ENCODE data around the gene NKIRAS2.

Gene NKIRAS2

DNA sequence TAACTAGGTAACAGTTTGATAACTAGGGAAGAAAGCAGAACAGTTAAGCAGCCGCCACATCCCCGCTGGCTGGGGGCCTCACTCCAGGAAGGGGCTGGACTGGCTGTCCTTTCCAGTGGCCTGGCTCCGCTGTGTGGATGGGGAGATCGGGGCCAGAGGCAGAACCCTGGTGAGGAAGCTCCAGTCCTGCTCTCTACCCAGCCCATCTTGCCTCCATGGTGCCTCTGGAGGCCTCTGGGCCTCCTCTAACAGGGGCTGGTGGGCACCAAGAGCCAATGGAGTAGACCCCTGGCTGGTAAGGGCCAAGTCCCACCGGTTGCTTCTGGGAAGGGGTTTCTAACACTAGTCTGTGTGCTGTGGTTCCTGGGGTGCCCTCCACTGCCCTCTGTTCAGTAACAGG lies 45.2 kb upstream of the NKIRAS2 start:
- H3K4me3 ChIP-seq (replicated peaks; ENCODE audit: low read depth, low read length) = no peak overlapping the region
- no peak for DNase-seq (ENCODE audit: extremely low read depth, low read depth)
- TF ChIP-seq, protein P1, sequence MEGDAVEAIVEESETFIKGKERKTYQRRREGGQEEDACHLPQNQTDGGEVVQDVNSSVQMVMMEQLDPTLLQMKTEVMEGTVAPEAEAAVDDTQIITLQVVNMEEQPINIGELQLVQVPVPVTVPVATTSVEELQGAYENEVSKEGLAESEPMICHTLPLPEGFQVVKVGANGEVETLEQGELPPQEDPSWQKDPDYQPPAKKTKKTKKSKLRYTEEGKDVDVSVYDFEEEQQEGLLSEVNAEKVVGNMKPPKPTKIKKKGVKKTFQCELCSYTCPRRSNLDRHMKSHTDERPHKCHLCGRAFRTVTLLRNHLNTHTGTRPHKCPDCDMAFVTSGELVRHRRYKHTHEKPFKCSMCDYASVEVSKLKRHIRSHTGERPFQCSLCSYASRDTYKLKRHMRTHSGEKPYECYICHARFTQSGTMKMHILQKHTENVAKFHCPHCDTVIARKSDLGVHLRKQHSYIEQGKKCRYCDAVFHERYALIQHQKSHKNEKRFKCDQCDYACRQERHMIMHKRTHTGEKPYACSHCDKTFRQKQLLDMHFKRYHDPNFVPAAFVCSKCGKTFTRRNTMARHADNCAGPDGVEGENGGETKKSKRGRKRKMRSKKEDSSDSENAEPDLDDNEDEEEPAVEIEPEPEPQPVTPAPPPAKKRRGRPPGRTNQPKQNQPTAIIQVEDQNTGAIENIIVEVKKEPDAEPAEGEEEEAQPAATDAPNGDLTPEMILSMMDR (IDR thresholded peaks at IDR 0.05; ENCODE audit: low read depth, low read length, missing control alignments) = no peak

DNA sequence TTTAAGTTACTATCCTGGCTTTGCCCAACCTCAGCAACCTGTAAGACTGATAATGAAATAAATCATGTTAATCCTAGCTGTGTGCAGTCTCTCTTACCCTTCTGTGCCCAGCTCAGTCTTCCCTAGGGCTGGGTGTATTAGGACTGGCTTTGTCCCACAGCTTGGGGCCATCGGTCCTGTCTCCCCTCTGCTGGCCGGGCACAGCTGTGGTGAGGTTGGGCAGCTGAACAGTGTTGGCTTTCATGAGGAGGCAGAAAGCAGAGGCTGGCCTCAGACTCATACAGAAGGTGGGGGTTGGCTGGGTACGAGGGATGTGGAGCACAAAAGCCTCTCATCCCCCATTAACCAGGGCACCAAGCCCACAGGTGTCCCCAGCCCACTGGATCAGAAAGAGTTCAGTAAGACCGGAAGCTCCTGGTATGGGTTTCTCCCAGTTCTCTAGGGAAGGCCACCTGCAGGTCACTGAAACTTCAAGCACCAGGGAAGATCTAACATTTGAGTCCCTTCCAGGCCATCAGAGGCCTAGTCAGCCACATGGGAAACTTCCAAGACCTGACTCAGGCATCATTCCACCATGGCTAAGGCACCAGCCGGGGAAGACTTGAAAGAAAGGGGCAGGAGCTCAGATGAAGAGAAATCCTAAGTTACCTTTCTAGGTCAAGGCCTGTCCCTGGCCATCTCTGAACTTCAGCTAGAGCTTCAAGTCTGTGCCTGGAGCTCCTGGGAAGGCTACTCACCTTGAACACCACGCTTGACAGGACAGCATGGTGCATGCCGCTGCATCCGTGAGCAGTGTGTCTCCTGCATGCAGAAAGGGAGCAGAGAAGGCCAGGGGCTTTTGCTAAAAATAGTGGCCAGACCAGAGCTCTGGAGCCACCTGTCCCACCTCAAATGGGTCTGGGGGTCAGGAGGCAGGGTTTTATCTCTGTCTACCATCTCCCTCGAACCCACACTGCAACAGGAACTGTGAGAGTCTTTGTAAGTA lies 44.5 kb upstream of the NKIRAS2 start:
- no peak for DNase-seq (ENCODE audit: extremely low read depth, low read depth)
- H3K4me3 ChIP-seq (replicated peaks; ENCODE audit: low read depth, low read length) = no peak overlapping the region
- TF ChIP-seq, protein P1 (IDR thresholded peaks at IDR 0.05; ENCODE audit: low read depth, low read length, missing control alignments) = no peak

DNA sequence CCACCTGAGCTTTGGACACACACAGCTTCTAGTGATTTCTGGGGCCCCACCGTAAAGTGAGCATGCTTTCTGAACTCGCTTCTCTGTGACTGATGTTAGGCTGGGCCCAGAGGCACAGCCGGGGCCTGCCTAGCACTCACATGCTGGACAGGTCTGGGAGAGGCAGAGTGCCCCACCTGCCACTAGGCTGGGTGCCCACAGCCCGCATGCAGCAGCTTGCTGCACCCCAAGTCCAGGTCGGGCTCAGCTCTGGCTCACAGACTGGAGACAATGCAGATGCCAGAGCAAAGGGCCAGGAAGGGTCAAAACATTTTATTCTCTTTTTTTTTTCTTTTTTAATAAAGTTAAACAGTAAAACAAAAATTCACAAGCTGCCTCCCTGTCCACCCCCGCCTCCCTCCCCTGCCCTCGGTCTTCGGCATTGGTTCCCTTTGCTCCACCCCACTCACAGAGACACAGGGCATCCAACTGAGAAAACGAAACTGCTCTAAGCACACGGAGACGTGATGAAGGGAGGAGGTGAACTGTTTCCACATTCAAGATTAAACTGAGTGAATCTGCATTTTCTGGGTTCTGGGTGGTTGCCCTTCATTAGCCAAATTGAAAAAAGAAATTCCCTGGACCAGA lies 43.6 kb upstream of the NKIRAS2 start:
- TF ChIP-seq, protein P1 (IDR thresholded peaks at IDR 0.05; ENCODE audit: low read depth, low read length, missing control alignments) = no peak
- DNase-seq (ENCODE audit: extremely low read depth, low read depth) = no peak
- H3K4me3 ChIP-seq (replicated peaks; ENCODE audit: low read depth, low read length) = no peak overlapping the region

- no peak overlapping the region for H3K4me3 ChIP-seq (replicated peaks; ENCODE audit: low read depth, low read length)
- no peak for DNase-seq (ENCODE audit: extremely low read depth, low read depth)
- TF ChIP-seq, protein P1 (IDR thresholded peaks at IDR 0.05; ENCODE audit: low read depth, low read length, missing control alignments) = no peak
Observed at GRCh38 chr17:41977991-41978390, 41.9 kb upstream of the NKIRAS2 start.

- no peak for DNase-seq (ENCODE audit: extremely low read depth, low read depth)
- TF ChIP-seq, protein P1 (IDR thresholded peaks at IDR 0.05; ENCODE audit: low read depth, low read length, missing control alignments) = no peak
- no peak overlapping the region for H3K4me3 ChIP-seq (replicated peaks; ENCODE audit: low read depth, low read length)
Observed at GRCh38 chr17:41982026-41982760, 37.7 kb upstream of the NKIRAS2 start.

- no peak for DNase-seq (ENCODE audit: extremely low read depth, low read depth)
- TF ChIP-seq, protein P1 (IDR thresholded peaks at IDR 0.05; ENCODE audit: low read depth, low read length, missing control alignments) = no peak
- no peak overlapping the region for H3K4me3 ChIP-seq (replicated peaks; ENCODE audit: low read depth, low read length)
Observed at GRCh38 chr17:41984454-41984853, 35.4 kb upstream of the NKIRAS2 start.

All from HFF-Myc (cell line).